Ascending aorta (tissue), 2 donors: ENCODE results near the gene STK11IP. TPM values are rescaled to one million over a fixed set of nuclear protein-coding genes. Genes with fewer than 3 reads are reported as not detected.
A peak's percentile ranks its signal among the peaks of the same experiment; 100 is the strongest.

Experiments
- DNase-seq, 2 donors: peaks; one replicate each; pipeline ENCODE4 v3.0.0-alpha.2; 2019; ENCODE audit warnings: low spot score in 2 of 2
- H3K27ac ChIP-seq, 2 donors: fragments of 200-600 bp; sonication (generic); one replicate each; pipeline ENCODE4 v1.5.1; 2016 to 2017; ENCODE audit warnings: mild to moderate bottlenecking in 1 of 2
- H3K27me3 ChIP-seq: fragments of 200-600 bp; sonication (generic); one replicate; pipeline ENCODE4 v1.5.1; 2017
- H3K36me3 ChIP-seq, 2 donors: fragments of 200-600 bp; sonication (generic); one replicate each; pipeline ENCODE4 v1.5.1; 2016
- H3K4me1 ChIP-seq, 2 donors: fragments of 200-600 bp; sonication (generic); one replicate each; pipeline ENCODE4 v1.5.1; 2016 to 2017; ENCODE audit warnings: mild to moderate bottlenecking in 1 of 2
- H3K4me3 ChIP-seq, 2 donors: fragments of 200-600 bp; sonication (generic); one replicate each; pipeline ENCODE4 v1.5.1; 2016 to 2017; ENCODE audit warnings: mild to moderate bottlenecking in 1 of 2
- H3K9me3 ChIP-seq, 2 donors: fragments of 200-600 bp; sonication (generic); one replicate each; pipeline ENCODE4 v1.5.1; 2016
- intact Hi-C: fragments of 100-400 bp; cut with DNase I; formaldehyde crosslinking; loops from one replicate; pipeline ENCODE4 v1.15.1; 2023
- total RNA-seq: library from RNA; depleted of rRNA; stranded (reverse); fragments of >200 nt; gene quantifications from one replicate; pipeline ENCODE4 v1.1.0, GENCODE V29; 2016
- TF ChIP-seq, protein P1 (sequence below), 3 experiments: fragments of 200-600 bp in 2 of 3; fragments of 450-650 bp in 1 of 3; sonication (generic) in 2 of 3; IDR thresholded peaks; one replicate each; pipeline ENCODE4 v1.5.1; 2016 to 2019; ENCODE audit warnings: antibody characterized with exemption in 3 of 3, mild to moderate bottlenecking in 1 of 3, moderate library complexity in 1 of 3

STK11IP gene
- total RNA-seq, 1 donor from 2014 or later: 138 TPM

DNA sequence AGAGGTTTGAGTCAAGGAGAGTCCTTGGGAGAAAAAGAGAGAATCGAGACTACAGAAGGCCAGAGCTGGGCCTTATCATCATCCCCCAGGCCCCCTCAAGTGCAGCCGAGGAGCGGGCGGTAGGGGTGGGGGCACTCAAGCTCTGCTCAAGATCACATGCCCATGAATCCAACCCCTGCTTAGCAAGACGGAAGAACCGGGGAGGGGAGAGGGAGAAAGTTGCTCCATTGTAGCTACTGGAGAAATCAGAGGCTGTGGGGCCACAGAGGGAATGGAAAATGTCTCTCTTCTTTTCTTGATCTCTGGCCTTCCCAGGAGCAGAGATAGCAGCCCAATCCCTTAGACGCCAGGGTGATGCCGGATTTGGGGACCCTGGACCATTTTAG lies 44.4 kb downstream of the STK11IP start:
- DNase-seq: no peak
- intact Hi-C loops: loop anchor here (1.0 to 5.0 kb wide), 5 partner anchors 44 to 435 kb away; partner anchors contain the start of gene CHPF
- Histone ChIP-seq H3K4me3 (no peak overlapping the region), H3K4me1 (peaks cover 0 to 12% of the 10 kb centered on the region in 2 donors), H3K27ac (no peak overlapping the region), H3K36me3 (no peaks in the 10 kb centered on the region), H3K27me3 (no peaks in the 10 kb centered on the region), H3K9me3 (no peaks in the 10 kb centered on the region)
- TF ChIP-seq, protein P1, sequence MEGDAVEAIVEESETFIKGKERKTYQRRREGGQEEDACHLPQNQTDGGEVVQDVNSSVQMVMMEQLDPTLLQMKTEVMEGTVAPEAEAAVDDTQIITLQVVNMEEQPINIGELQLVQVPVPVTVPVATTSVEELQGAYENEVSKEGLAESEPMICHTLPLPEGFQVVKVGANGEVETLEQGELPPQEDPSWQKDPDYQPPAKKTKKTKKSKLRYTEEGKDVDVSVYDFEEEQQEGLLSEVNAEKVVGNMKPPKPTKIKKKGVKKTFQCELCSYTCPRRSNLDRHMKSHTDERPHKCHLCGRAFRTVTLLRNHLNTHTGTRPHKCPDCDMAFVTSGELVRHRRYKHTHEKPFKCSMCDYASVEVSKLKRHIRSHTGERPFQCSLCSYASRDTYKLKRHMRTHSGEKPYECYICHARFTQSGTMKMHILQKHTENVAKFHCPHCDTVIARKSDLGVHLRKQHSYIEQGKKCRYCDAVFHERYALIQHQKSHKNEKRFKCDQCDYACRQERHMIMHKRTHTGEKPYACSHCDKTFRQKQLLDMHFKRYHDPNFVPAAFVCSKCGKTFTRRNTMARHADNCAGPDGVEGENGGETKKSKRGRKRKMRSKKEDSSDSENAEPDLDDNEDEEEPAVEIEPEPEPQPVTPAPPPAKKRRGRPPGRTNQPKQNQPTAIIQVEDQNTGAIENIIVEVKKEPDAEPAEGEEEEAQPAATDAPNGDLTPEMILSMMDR (IDR thresholded peaks at IDR 0.05): no peak

DNA sequence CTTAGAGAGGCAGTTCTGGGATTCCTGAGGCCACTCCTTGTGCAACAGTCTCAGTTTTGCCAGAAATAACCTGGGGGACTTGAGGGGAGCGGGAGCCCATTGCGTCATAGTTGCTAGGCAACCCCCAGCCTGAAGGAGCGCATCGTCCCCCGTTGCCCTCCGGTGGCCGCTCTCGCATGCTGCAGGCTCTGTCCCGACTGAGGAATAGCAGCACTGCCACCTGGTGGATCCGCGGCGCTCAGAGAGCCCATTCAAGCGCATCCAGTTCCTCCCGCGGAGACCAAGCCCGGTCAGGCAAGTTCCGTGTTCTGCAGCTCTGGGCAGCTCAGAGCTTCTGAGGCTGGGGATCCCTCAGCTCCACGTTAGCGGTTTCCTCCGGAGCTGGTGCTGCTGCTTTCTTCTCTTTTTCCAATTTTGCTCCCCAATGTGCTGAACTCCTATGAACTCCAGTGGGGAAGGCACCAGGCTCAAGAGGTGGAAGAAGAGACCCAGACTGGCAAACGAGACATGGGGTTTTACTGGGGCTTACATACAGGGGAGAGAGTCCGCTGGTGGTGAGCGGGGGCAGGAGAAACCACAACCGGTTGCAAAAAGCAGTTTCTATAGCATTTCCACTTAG lies 44.9 kb downstream of the STK11IP start:
- intact Hi-C loops: loop anchor here (1.0 to 5.0 kb wide), 5 partner anchors 44 to 435 kb away; partner anchors contain the start of gene CHPF
- peak; percentile 90 to 99 for DNase-seq
- no peaks in the 10 kb centered on the region for H3K36me3 ChIP-seq

DNA sequence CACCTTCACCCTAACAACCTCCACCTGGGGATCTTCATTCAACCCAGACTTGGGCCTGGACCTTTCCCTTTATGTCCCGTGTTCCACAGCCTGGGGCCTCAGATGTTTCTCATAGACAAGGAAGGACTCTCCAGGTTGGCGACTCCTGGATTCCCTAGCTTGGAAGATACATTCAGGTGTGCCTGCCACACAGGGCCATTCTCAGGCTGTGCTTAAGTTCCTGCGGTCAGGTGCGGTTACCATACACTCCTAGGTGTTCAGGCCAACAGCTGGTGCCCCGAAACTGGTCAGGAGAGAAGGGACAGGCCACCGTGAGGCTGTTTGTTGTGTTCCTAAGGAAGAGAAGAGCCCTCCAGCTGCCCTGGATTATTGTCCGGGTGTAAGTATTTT lies 45.4 kb downstream of the STK11IP start:
- no peaks in the 10 kb centered on the region for H3K36me3 ChIP-seq
- intact Hi-C loops: loop anchor here (5.0 kb wide), 2 partner anchors 241 to 434 kb away; no protein-coding TSS in a partner anchor
- H3K27me3 ChIP-seq: no peaks in the 10 kb centered on the region
- H3K4me1 ChIP-seq: peaks cover 0 to 12% of the 10 kb centered on the region in 2 donors
- DNase-seq: no peak
- no peaks in the 10 kb centered on the region for H3K9me3 ChIP-seq
- TF ChIP-seq, protein P1 (IDR thresholded peaks at IDR 0.05): no peak
- H3K4me3 ChIP-seq: no peak overlapping the region
- H3K27ac ChIP-seq: no peak overlapping the region

More for the DNA sequence above, 44.9 kb downstream of the STK11IP start:
- Histone ChIP-seq H3K27me3 (no peaks in the 10 kb centered on the region), H3K27ac (no peak overlapping the region), H3K4me1 (peaks cover 0 to 12% of the 10 kb centered on the region in 2 donors), H3K4me3 (no peak overlapping the region), H3K9me3 (no peaks in the 10 kb centered on the region)
- TF ChIP-seq, protein P1 (IDR thresholded peaks at IDR 0.05): peak; percentile 99 to 100 (median 99)

DNA sequence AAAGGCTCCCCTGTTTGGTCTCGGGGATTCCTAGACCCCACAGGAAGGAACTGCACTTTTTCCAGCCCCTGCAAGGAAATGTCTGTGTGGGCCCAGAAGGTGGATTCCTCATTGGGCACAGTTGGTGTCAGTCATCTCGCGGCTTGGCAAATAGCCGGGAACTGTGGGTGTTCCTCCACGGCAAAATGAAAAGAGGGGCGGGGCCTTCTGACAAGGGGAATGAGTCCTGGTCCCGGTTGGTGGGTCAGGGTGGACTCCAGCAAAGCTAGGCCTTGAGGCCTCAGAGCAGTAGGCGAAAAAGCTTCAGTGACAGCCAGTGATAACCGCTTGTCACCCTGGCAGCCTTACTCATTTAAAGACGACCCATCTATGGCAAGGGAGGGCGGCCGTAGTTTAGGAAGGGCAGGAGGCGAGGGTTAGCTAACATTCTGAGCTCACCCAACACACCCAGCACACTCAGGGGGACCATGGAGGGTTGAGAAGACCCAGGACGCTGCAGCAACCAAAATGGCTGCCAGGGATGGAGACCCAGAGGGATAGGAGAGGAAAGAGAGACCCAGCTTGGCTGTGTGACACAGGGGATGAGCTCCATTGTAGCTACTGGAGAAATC lies 46.2 kb downstream of the STK11IP start:
- Histone ChIP-seq H3K9me3 (no peaks in the 10 kb centered on the region), H3K4me1 (peaks cover 0 to 12% of the 10 kb centered on the region in 2 donors), H3K27me3 (no peaks in the 10 kb centered on the region), H3K36me3 (no peaks in the 10 kb centered on the region), H3K4me3 (no peak overlapping the region), H3K27ac (no peak overlapping the region)
- TF ChIP-seq, protein P1 (IDR thresholded peaks at IDR 0.05): no peak
- intact Hi-C loops: loop anchor here (5.0 kb wide), 2 partner anchors 242 to 433 kb away; no protein-coding TSS in a partner anchor
- DNase-seq: peak in 1 of 2 donors; percentile 57

DNA sequence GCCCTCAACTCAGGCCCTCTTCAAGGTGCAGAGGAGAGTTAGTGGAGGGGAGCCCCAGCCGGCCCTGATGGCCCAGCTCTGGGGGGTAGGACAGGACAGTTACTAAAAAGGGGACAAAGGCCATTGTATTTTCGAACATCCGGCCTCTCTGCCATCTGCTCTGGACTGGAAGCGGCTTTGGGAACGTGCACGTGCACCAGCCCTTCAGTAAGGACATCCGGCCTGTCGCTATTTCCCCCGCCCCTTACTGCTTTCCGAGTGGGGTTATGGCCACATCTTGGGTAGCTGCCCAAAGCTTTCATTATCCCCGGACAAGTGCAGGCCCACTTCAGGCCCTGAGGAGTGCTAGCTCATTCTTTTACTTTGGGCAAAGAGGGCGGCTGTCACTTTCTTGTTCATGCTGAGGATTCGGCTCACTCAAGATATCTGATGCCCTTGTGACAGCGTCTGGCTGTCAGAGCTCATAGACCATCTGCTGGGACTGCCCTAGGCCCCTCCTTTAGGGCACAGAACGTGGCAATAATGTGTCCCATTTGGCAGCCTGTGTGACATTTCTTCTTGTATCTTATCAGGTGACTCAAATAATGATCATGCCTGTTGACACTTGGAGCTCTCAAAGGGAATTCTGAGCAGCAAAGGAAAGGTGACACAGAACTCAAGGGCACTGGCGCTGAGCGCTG lies 47.3 kb downstream of the STK11IP start:
- intact Hi-C loops: loop anchor here (5.0 kb wide), 2 partner anchors 243 to 432 kb away; no protein-coding TSS in a partner anchor
- Histone ChIP-seq H3K36me3 (no peaks in the 10 kb centered on the region), H3K4me3 (no peak overlapping the region), H3K27ac (peak overlapping the region; percentile 5 to 38), H3K27me3 (no peaks in the 10 kb centered on the region), H3K9me3 (no peaks in the 10 kb centered on the region), H3K4me1 (peaks cover 0 to 12% of the 10 kb centered on the region in 2 donors)
- DNase-seq: no peak
- TF ChIP-seq, protein P1 (IDR thresholded peaks at IDR 0.05): no peak
